ENCODE data around the gene CES4A. TPM values are rescaled to one million over a fixed set of nuclear protein-coding genes. Genes with fewer than 3 reads are reported as not detected.
A peak's percentile ranks its signal among the peaks of the same experiment; 100 is the strongest.

Gene CES4A
- total RNA-seq, 1 experiment from 2014 or later: 0.15 TPM

GRCh38 chr16:67013233-67013822 lies 24.9 kb downstream of the CES4A start:
- peak overlapping the region; percentile 55 for H3K4me3 ChIP-seq (ENCODE audit: low read depth, low read length, poor library complexity, severe bottlenecking)
- TF ChIP-seq EZH2 (IDR thresholded peaks at IDR 0.05; ENCODE audit: borderline replicate concordance, low read depth, low read length, poor library complexity, severe bottlenecking) (no peak), CTCF (conservative IDR thresholded peaks at IDR 0.05; ENCODE audit: low read depth, low read length) (no peak)
- H3K27me3 ChIP-seq (replicated peaks; ENCODE audit: insufficient read depth, low read depth, low read length, poor library complexity): no peaks in the 10 kb centered on the region
- ChIA-PET CTCF (interaction anchor here (0.5 to 2.7 kb wide), 6 partner anchors 13 to 142 kb away, joined by 3 to 12 read pairs (median 3); partner anchors contain the start of gene B3GNT9), POLR2A (ENCODE audit: low non-redundant PET) (interaction anchor here (0.6 kb wide), 1 partner anchor 422 kb away, joined by 4 read pairs; no protein-coding TSS in a partner anchor)
- BruUV-seq (replicated peaks): no TSS peak
- intact Hi-C loops (cut with micrococcal nuclease; ENCODE audit: unreplicated experiment): loop anchor here (5.0 kb wide), 1 partner anchor 61 kb away; no protein-coding TSS in a partner anchor
- no peaks in the 10 kb centered on the region for H3K9me3 ChIP-seq (ENCODE audit: low read depth, low read length, poor library complexity, severe bottlenecking)
- peak overlapping the region; percentile 90 for H3K27ac ChIP-seq (ENCODE audit: low read depth, low read length, poor library complexity, severe bottlenecking)
- DNase-seq (ENCODE audit: low spot score): peak; percentile 32
- peaks cover 19% of the 10 kb centered on the region for H3K4me1 ChIP-seq (ENCODE audit: insufficient read depth, low read length, poor library complexity, severe bottlenecking)
- H3K36me3 ChIP-seq (ENCODE audit: insufficient read depth, low read length, poor library complexity, severe bottlenecking): no peaks in the 10 kb centered on the region

- Histone ChIP-seq H3K4me1 (ENCODE audit: insufficient read depth, low read length, poor library complexity, severe bottlenecking) (peaks cover 19% of the 10 kb centered on the region), H3K9me3 (ENCODE audit: low read depth, low read length, poor library complexity, severe bottlenecking) (no peaks in the 10 kb centered on the region), H3K27me3 (replicated peaks; ENCODE audit: insufficient read depth, low read depth, low read length, poor library complexity) (no peaks in the 10 kb centered on the region), H3K4me3 (ENCODE audit: low read depth, low read length, poor library complexity, severe bottlenecking) (peak overlapping the region; percentile 55), H3K27ac (ENCODE audit: low read depth, low read length, poor library complexity, severe bottlenecking) (peak overlapping the region; percentile 90), H3K36me3 (ENCODE audit: insufficient read depth, low read length, poor library complexity, severe bottlenecking) (no peaks in the 10 kb centered on the region)
- peak; percentile 92 for DNase-seq (ENCODE audit: low spot score)
- intact Hi-C loops (cut with micrococcal nuclease; ENCODE audit: unreplicated experiment): loop anchor here (2.0 to 5.0 kb wide), 2 partner anchors 62 to 137 kb away; partner anchors contain the start of gene B3GNT9
- POLR2A ChIA-PET (ENCODE audit: low non-redundant PET): interaction anchor here (0.6 kb wide), 1 partner anchor 16 kb away, joined by 4 read pairs; no protein-coding TSS in a partner anchor
- TF ChIP-seq CTCF (conservative IDR thresholded peaks at IDR 0.05; ENCODE audit: low read depth, low read length): peak; percentile 31
- no peak for TF ChIP-seq EZH2 (IDR thresholded peaks at IDR 0.05; ENCODE audit: borderline replicate concordance, low read depth, low read length, poor library complexity, severe bottlenecking)
- no TSS peak for BruUV-seq (replicated peaks)
- CTCF ChIA-PET: interaction anchor here (0.5 to 2.7 kb wide), 8 partner anchors 12 to 1304 kb away, joined by 3 to 12 read pairs (median 3); partner anchors contain the start of gene B3GNT9
Observed at GRCh38 chr16:67013823-67014633, 25.6 kb downstream of the CES4A start.

- Histone ChIP-seq H3K27ac (ENCODE audit: low read depth, low read length, poor library complexity, severe bottlenecking) (peak overlapping the region; percentile 90), H3K36me3 (ENCODE audit: insufficient read depth, low read length, poor library complexity, severe bottlenecking) (no peaks in the 10 kb centered on the region), H3K4me1 (ENCODE audit: insufficient read depth, low read length, poor library complexity, severe bottlenecking) (peaks cover 19% of the 10 kb centered on the region), H3K27me3 (replicated peaks; ENCODE audit: insufficient read depth, low read depth, low read length, poor library complexity) (no peaks in the 10 kb centered on the region), H3K4me3 (ENCODE audit: low read depth, low read length, poor library complexity, severe bottlenecking) (peak overlapping the region; percentile 55), H3K9me3 (ENCODE audit: low read depth, low read length, poor library complexity, severe bottlenecking) (no peaks in the 10 kb centered on the region)
- CTCF ChIA-PET: interaction anchor here (0.6 to 2.7 kb wide), 3 partner anchors 141 to 1303 kb away, joined by 3 to 12 read pairs (median 3); no protein-coding TSS in a partner anchor
- BruUV-seq (replicated peaks): no TSS peak
- TF ChIP-seq EZH2 (IDR thresholded peaks at IDR 0.05; ENCODE audit: borderline replicate concordance, low read depth, low read length, poor library complexity, severe bottlenecking) (no peak), CTCF (conservative IDR thresholded peaks at IDR 0.05; ENCODE audit: low read depth, low read length) (no peak)
- POLR2A ChIA-PET (ENCODE audit: low non-redundant PET): interaction anchor here (0.6 kb wide), 1 partner anchor 15 kb away, joined by 4 read pairs; no protein-coding TSS in a partner anchor
- no peak for DNase-seq (ENCODE audit: low spot score)
- intact Hi-C loops (cut with micrococcal nuclease; ENCODE audit: unreplicated experiment): loop anchor here (2.0 to 5.0 kb wide), 2 partner anchors 62 to 136 kb away; partner anchors contain the start of gene B3GNT9
Observed at GRCh38 chr16:67014634-67015312, 26.4 kb downstream of the CES4A start.
